ENCODE measurements around the gene ADRM1.

The ADRM1 gene

GRCh38 chr20:62314339-62314638 is 11.5 kb downstream of the ADRM1 start:
- TF ChIP-seq POLR2A (IDR thresholded peaks at IDR 0.05; ENCODE audit: low read depth, low read length): no peak
- no peak for DNase-seq (ENCODE audit: insufficient read length, low spot score)
- FAIRE-seq: no peak

GRCh38 chr20:62314711-62315302 is 12.0 kb downstream of the ADRM1 start:
- TF ChIP-seq POLR2A (IDR thresholded peaks at IDR 0.05; ENCODE audit: low read depth, low read length): no peak
- DNase-seq (ENCODE audit: insufficient read length, low spot score) (no peak), FAIRE-seq (no peak)

GRCh38 chr20:62315773-62316172 is 13.0 kb downstream of the ADRM1 start:
- FAIRE-seq (no peak), DNase-seq (ENCODE audit: insufficient read length, low spot score) (no peak)
- no peak for TF ChIP-seq POLR2A (IDR thresholded peaks at IDR 0.05; ENCODE audit: low read depth, low read length)

DNA sequence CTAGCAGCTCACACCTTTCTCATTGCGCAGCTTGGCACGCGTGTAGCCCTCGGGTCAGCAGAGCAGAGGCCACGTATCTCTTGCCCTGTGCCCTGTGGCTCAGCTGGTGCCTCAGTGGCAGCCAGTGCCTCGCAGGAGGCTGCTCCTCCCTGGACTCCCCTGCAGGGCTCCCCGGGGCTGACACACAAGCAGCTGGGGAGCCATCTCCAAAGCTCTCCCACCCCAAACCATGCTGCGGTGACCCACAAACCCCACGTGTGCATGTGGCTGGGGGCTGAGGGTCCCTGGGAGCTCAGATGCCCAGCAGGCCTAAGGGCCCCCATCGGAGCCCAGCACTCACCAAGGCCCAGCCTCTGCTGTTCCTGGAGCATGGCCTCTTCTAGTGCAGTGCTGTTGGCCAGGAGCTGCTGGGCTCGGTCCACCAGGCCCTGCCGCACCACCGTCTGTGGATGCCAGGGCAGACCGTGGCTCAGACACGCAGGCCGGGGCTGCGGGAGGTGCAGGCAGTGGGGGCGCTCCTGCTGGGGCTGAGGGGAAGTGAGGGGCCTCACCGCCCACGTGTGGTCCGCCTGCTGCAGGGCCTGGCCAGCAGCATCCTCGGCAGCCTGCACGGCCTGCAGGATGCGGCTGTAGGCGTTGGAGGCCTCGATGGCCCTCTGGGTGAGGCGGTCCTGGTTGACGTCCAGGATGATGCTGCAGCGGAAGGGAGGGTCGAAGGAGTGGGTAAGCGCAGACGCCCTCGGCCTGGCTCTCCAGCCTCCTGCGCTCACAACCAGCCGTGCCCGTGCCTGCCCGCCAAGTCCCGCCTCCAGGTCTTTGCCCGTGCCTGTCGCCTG is 13.8 kb downstream of the ADRM1 start:
- DNase-seq (ENCODE audit: insufficient read length, low spot score) (no peak), FAIRE-seq (no peak)
- TF ChIP-seq POLR2A (IDR thresholded peaks at IDR 0.05; ENCODE audit: low read depth, low read length): no peak

- DNase-seq (ENCODE audit: insufficient read length, low spot score): no peak
- no peak for FAIRE-seq
- no peak for TF ChIP-seq POLR2A (IDR thresholded peaks at IDR 0.05; ENCODE audit: low read depth, low read length)
Measured at GRCh38 chr20:62317167-62317655, 14.4 kb downstream of the ADRM1 start.

- TF ChIP-seq POLR2A (IDR thresholded peaks at IDR 0.05; ENCODE audit: low read depth, low read length): no peak
- FAIRE-seq (no peak), DNase-seq (ENCODE audit: insufficient read length, low spot score) (no peak)
Measured at GRCh38 chr20:62318400-62319345, 15.9 kb downstream of the ADRM1 start.

GRCh38 chr20:62319346-62319909 is 16.6 kb downstream of the ADRM1 start:
- no peak for TF ChIP-seq POLR2A (IDR thresholded peaks at IDR 0.05; ENCODE audit: low read depth, low read length)
- DNase-seq (ENCODE audit: insufficient read length, low spot score): no peak
- FAIRE-seq: no peak

DNA sequence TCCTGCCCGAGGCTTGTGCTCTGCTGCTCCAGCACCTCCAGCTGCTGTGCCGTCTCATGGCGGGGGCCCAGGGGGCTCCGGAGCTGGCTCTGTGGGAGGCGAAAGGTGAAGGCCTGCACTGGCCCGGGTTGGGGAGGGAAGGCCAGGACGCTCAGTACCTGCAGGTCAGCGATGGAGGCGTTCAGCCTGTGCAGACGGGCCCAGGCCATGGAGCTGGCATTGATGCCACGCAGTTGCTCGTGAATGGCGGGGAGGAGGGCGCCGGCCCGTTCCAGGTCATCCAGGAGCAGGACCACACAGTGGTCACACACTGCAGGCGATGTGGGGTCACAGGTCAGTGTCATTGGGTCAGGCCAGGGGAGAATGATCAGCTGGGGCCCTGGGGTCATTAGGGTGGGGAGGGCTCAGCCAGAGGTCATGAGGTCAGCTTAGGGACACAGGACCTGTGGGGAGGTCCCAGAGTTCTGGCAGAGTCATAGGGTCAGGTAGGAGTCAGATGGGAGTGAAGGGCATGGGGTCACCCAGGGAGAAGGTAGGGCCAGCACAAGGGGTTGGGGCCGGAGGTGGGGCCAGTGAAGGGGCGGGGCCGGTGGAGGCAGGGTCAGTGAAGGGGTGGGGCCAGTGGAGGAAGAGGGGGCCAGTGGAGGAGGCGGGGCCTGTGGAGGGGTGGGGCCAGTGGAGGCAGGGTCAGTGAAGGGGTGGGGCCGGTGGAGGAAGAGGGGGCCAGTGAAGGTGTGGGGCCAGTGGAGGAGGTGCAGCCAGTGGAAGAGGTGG is 18.0 kb downstream of the ADRM1 start:
- no peak for TF ChIP-seq POLR2A (IDR thresholded peaks at IDR 0.05; ENCODE audit: low read depth, low read length)
- FAIRE-seq (no peak), DNase-seq (ENCODE audit: insufficient read length, low spot score) (no peak)

DNA sequence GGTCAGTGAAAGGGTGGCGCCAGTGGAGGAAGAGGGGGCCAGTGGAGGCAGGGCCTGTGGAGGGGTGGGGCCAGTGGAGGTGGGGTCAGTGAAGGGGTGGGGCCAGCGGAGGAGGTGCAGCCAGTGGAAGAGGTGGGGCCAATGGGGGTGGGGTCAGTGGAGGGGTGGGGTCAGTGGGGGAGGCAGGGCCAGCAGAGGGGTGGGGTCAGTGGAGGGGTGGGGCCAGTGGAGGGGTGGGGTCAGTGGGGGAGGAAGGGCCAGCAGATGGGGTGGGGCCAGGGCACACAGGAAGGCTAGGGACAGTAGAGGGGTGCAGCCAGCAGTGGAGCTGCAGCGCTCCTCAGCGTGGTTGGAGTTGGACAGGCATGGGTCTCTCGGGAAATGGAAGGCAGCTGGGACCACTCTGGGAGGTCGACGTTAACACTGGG is 18.7 kb downstream of the ADRM1 start:
- TF ChIP-seq POLR2A (IDR thresholded peaks at IDR 0.05; ENCODE audit: low read depth, low read length): no peak
- no peak for DNase-seq (ENCODE audit: insufficient read length, low spot score)
- no peak for FAIRE-seq

DNA sequence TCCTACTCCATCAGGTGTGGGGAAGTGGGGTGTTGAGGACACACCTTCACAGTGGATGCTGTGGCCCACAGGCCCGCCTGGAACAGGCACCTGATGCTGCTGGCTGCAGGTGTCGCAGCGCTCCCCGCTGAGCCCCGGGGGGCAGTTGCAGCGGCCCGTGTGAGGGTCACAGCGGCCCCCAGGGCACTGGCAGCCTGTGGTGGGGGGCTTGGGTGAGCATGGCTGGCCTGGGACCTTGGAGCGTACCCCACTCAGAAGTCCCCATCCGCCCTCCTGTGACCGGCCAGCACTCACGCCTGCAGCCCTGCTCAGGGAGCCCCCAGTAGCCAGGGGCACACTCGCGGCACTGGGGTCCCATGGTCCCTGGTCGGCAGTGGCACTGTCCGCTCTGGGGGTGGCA is 19.2 kb downstream of the ADRM1 start:
- TF ChIP-seq POLR2A (IDR thresholded peaks at IDR 0.05; ENCODE audit: low read depth, low read length): no peak
- DNase-seq (ENCODE audit: insufficient read length, low spot score) (no peak), FAIRE-seq (no peak)

DNA sequence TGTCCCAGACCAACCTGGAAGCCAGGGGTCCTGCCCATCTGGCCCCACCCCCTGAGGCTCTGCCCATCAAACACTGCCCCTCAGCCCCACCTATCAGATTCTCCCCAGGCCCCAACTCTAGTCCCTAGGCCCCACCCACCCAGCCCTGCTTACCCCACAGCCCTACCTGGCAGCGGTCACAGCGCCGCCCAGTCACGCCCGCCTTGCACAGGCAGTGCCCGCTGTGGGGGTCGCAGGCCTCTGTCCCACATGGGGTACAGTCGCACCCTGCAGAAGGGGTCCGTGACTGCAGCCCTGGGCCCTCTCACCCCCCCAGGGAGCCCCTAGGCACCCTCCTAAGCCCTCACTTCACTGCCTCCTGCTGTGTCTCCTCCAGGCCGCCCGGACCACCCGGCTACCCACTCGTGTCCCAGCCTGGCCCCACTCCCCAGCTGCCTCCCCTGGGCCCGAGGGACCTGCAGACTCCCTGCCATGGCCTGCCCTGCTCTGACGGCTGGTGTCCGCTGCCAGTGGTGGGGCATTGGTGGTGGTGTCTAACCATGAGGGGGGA is 19.8 kb downstream of the ADRM1 start:
- no peak for TF ChIP-seq POLR2A (IDR thresholded peaks at IDR 0.05; ENCODE audit: low read depth, low read length)
- DNase-seq (ENCODE audit: insufficient read length, low spot score) (no peak), FAIRE-seq (no peak)

DNA sequence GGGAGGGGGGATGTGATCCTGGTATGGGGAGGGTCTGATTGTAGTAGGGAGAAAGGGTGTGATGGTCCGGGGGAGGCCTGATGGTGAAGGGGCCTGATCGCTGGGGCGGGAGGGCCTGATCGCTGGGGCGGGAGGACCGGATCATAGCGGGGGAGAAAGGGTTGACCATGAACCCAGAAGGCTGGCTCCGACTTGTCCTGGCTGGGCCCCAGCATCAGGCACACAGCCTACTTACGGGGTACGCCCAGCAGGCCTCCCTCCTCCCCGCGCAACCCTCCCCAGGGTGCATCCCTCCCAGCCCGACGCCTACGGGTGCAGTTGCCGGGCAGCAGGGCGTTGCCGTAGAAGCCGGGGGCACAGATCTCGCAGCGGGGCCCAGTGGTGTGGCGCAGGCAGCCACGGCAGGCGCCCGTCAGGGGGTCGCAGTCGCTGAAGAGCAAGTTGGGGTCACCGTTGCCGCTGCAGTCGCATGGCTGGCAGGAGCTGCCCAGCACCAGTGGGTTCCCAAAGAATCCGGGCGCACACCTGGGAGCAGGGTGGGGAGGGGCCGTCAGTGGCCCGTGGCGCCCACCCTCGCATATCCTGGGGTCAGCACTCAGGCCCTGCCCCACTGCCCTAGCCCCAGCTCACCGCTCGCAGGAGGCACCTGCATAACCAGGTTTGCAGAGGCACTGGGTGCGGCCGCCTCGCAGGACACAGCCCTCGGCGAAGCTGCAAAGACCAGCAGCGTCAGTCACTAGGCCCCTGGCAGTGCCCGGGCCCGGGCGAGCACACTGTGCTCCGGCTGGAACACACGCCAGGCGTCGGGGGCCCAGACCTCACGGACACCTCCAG is 20.6 kb downstream of the ADRM1 start:
- TF ChIP-seq POLR2A (IDR thresholded peaks at IDR 0.05; ENCODE audit: low read depth, low read length): no peak
- FAIRE-seq (no peak), DNase-seq (ENCODE audit: insufficient read length, low spot score) (no peak)

Data from H54 (cell line).